Measurements from ENCODE around the gene SLC22A12. TPM values are rescaled to one million over a fixed set of nuclear protein-coding genes. Genes with fewer than 3 reads are reported as not detected.

SLC22A12 gene
- total RNA-seq, 1 donor from 2014 or later, result not detected

DNA sequence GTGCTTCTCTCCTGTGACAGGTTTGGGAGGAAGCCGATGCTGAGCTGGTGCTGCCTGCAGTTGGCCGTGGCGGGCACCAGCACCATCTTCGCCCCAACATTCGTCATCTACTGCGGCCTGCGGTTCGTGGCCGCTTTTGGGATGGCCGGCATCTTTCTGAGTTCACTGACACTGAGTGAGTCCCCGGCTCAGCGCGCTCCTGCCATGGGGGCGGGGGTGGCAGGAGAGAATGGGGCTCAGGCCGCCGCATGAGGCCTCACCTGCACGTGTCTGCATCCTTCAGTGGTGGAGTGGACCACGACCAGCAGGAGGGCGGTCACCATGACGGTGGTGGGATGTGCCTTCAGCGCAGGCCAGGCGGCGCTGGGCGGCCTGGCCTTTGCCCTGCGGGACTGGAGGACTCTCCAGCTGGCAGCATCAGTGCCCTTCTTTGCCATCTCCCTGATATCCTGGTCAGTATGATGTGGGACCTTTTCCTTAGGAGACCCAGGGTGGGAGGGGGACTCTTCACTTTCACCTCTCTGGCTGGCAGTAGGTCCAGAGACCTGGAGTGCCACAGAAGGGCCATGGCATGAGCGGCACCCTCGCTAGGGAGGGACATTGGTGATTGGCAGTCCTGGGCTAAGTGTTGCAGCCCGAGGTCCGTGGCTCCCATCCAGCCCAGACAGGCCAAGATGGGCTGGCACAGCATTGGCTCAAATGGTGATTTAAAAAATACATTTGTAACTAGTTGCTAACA lies 28.9 kb upstream of the SLC22A12 start:
- no peak for ATAC-seq

DNA sequence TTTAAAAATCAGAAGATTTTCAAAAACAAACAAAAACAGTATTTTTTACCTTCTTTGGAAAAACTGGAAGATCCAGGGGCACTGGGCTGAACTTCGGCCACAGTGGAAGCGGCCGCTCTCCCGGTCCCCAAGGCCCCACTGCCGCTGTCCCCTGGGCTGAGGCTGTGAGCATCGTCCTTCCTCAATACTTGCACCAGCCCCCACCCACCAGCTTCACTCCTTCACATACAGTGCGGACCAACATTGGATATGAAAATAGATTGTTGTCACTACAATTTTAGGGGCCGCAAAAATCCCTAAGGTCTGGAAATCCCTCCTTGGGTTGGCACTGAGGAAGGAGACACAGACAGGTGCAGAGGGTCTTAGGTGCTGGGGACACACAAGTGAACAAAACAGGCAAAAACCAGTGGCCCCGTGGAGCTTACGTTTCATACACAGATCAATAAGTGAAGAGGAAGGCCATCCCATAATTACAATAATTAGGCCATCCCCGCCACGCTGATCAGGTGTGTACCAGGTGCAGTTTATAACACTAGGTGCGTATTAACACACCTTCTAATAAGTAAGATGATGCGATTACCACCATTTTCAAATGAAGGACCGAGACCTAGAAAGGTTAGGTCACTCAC lies 28.2 kb upstream of the SLC22A12 start:
- intact Hi-C loops (cut with DNase I), result no loop called here

More for the DNA sequence above, 28.9 kb upstream of the SLC22A12 start:
- intact Hi-C loops (cut with DNase I), result no loop called here
- DNase-seq (ENCODE audit: missing footprints), result no peak

DNA sequence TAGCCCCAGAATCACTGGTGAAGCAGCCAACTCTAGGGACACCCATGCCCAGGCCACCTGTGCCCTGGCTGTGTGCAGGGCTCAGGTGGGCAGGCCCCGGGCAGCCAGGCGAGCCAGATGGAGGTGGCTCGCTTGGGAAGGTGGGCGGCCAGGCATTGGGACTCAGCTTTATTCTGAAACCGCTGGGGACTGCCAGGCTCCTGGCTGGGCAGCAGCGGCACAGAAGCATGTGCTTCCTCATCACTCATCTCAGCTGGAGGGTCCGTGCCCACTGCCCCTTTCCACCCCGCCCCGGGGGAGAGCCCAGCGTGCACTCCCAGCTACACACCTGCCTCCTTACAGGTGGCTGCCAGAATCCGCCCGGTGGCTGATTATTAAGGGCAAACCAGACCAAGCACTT lies 27.1 kb upstream of the SLC22A12 start:
- ATAC-seq (no peak), DNase-seq (ENCODE audit: missing footprints) (no peak)
- intact Hi-C loops (cut with DNase I), result no loop called here

More for the DNA sequence above, 28.2 kb upstream of the SLC22A12 start:
- DNase-seq (ENCODE audit: missing footprints), result no peak
- no peak for ATAC-seq

DNA sequence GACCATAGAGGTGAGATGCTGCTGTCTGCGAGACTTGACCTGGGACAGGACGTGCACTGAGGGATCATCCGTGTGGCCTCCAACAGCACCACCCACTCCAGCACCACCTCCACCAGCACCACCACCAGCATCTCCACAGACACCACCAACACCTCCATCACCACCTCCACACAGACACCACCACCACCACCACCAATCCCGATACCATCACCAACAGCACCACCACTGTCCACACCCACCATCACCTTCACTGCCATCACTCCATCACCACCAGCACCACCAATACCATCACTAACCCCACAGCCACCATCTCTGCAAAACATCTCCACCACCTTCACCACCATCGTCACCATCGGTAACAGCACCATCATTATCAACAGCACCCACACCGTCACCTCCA lies 26.6 kb upstream of the SLC22A12 start:
- intact Hi-C loops (cut with DNase I), result no loop called here
- DNase-seq (ENCODE audit: missing footprints), result no peak
- ATAC-seq, result no peak

DNA sequence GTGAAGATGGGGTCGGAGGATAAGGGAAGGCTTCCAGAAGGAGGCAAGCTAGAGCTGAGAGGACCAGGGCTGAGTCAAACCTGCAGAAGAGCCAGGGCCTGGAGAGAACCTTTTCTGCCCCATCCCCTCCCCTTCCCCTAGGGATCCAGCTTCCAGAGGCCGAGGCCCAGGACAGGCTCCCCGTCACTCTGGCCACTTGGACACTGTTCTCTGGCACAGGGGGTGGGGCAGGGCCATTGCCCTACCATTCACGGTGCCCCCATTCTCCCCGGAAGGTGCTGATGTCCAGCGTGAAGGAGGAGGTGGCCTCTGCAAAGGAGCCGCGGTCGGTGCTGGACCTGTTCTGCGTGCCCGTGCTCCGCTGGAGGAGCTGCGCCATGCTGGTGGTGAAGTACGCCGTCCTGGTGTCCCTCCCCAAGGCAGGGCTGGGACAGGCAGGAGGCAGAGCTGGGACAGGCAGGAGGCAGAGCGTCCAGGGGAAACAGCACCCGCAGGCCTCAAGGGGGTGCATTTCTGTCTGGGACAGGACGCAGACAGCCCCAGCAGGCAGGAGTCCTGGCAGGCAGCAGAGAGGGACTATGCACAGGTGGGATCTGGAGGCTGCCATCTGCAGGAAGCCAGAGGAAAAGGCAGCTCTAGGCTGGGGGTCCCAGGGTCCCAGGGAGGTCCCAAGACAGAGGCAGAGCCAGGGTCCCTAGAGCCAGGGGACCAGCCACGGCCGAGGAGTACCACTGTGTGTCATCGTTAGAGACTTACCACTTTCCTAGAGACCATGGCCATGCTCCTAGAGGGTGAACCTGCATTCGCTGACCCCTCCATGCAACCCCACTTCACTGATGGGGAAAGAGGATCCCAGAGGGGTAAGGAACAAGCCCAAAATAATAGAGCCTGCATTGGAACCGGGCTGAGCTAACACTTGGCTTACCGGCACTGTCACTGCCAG lies 25.8 kb upstream of the SLC22A12 start:
- intact Hi-C loops (cut with DNase I), result no loop called here
- ATAC-seq (no peak), DNase-seq (ENCODE audit: missing footprints) (no peak)

DNA sequence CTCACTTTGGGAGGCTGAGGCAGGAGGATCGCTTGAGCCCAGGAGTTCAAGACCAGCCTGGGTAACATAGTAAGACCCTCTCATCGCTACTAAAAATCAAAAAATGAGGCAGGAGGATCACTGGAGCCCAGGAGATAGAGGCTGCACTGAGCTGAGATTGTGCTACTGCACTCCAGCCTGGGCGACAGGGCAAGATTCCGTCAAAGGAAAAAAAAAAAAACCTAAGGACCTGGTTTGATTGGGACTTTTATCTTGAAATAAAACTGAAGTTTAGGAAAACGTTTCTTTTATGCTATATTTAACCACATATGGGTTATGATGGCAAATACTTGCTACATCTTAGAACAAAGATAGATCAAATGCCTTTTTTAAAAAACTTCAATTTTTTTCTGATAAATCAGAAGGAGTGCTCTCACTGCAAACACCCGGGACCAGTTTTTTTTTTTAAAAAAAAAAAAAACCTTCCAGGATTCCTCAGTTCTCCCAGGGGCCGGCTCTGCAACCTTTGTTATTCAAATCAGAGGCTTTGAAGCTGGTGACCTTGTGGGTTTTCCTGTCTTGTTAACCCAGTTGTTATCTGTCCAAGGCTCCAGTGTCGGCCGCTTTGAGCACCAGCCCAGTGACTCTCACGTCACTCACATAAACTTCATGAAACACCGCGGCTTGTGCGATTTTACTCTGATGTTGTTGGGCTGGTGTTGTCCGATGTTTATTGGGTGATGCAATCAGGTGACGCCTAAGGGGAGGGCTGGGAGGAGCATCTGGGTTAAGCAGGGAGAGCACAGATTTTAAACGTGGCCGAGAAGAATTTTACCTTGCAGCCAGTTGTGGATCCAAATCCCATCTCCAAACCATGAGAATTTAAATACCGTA lies 24.7 kb upstream of the SLC22A12 start:
- ATAC-seq (peak; percentile 51), DNase-seq (ENCODE audit: missing footprints) (no peak)
- intact Hi-C loops (cut with DNase I), result no loop called here

DNA sequence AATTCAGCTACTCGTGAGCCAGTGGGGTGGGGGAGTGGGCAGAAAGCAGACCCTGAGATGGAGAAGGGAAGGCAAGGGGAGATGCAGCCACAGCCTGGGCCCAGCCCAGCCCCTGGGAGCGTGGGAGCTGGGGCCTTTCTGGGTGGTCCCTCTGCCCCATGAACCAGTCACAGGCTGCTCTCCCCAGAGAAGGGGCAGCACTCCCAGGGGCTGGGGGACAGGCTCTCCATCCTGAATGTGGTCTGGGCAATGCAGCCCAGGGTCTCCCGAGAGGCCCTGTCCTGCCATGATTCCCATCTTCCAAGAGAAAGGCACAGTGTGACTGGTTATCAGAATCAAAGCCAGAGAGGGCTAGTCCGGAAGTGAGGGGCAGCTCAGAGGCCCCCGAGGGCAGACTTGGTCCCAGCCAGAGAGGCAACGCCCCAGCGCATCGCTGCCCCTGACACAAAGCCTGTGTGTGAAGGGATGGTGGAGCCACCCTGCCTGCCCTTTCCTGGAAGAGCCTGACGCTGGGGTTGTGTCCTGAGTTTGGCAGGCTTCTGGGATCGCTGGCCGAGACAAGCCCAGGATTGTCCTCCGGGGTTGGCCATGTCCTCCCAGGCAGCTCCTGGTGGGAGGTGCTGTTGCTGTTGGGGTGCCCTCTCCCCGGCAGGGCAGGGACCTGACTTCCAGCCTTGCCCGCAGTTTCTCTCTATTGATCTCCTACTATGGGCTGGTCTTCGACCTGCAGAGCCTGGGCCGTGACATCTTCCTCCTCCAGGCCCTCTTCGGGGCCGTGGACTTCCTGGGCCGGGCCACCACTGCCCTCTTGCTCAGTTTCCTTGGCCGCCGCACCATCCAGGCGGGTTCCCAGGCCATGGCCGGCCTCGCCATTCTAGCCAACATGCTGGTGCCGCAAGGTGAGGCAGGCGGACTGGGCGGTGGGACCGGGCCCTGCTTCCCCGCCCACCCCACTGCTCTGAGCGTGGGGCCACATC lies 23.8 kb upstream of the SLC22A12 start:
- intact Hi-C loops (cut with DNase I), result no loop called here
- DNase-seq (ENCODE audit: missing footprints) (no peak), ATAC-seq (no peak)

DNA sequence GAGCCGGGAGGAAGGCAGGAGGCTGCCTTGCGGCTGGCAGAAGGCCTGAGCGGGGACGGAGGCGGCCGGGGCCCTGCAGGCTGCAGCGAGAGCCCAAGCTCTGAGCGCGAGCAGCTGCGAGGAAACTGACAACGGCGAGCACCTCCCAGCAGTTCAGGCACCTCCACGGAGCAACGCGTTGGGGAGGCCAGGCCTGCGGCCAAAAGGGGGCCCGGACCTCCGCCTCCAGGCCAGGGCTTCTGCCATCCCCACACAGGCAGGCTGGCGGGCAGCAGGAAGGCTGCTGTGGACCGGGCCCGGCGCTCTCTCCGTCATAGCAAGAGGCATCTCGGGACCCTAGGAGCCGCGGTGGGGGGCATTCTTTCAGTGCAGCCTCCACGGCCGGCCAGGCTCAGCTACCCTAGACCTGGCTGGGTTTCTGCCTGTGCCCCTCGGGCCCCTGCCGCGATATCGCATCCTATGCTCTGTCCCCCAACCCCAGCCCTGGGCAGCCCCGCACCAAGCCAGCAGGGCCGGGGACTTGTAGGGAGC lies 22.9 kb upstream of the SLC22A12 start:
- no peak for ATAC-seq
- intact Hi-C loops (cut with DNase I), result no loop called here
- DNase-seq (ENCODE audit: missing footprints), result no peak

DNA sequence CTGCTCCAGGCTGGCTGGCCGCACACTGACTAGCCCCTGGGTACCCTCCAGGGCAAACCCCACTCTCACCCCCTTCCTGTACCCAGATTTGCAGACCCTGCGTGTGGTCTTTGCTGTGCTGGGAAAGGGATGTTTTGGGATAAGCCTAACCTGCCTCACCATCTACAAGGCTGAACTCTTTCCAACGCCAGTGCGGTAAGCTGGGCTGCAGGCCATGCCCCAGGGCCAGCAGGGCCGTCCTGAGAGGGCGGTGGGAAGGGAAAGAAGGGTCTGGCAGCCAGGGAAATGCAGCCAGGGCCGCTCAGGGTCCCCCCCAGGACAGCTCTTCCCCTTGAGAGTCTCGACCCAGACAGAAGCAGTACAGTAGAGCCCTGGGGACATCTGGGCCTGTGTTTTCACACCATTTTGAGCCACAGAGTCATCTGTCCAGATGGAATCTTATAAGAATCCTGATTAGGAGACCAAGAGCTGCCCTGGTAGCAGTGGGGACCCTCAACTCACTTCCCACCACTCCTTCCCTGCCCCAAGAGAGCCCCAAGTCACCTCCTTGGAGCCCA lies 22.4 kb upstream of the SLC22A12 start:
- intact Hi-C loops (cut with DNase I), result no loop called here
- ATAC-seq, result no peak

DNA sequence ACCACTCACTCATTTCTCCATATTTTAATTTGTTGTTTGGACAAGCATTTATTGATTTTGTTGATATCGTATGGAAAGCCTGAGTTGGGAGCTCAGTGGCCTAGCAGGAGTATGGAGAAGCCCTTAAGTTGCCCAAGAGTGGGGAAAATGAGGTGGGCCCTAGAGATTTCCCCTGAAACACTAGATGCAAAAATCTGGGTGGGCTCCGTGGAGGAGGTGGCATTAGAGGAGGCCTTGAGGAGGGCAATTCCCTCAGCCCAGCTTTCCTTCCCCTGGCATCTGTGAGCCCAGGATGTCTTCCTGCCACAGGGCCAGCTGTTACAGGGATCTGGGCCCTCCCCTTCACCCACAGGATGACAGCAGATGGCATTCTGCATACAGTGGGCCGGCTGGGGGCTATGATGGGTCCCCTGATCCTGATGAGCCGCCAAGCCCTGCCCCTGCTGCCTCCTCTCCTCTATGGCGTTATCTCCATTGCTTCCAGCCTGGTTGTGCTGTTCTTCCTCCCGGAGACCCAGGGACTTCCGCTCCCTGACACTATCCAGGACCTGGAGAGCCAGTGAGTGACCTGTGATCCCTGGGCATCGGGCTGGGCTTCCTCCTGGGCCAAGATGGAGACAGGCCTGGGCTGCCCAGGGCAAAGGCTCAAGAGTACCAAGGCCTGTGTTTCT lies 21.6 kb upstream of the SLC22A12 start:
- ATAC-seq, result no peak
- intact Hi-C loops (cut with DNase I), result no loop called here
- DNase-seq (ENCODE audit: missing footprints), result no peak

More for the DNA sequence above, 22.4 kb upstream of the SLC22A12 start:
- no peak for DNase-seq (ENCODE audit: missing footprints)

DNA sequence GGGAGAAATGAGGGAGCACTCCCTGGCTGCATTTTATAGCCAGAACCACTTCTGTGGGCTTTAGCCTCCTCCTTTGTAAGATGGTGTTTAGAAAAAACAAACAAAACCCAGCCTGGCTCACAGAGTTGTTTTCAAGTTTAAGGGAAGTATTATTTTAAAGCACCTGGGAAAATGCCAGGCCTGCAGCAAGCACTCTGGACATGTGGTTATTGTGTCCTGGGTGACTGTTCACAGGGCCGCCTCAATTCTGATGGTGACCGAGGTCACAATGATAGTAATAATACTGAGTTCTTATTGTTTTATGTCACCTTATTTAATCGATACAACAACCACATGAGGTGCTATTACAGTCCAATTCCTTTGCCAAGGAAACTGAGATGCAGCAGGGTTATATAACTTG lies 20.7 kb upstream of the SLC22A12 start:
- ATAC-seq, result no peak
- intact Hi-C loops (cut with DNase I), result no loop called here

DNA sequence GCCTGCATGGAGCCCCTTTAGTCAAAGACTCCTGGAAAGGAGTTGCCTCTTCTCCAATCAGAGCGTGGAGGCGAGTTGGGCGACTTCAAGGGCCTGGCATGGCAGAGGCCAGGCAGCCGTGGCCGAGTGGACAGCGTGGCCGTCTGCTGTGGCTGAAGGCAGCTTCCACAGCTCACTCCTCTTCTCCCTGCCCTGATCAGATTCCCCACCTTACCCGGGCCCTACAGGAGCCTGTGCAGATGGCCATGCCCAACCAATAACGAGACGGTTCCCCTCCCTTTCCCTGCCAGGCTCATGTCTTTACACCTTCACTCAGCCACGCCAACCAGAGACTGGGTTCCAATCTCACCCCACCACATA lies 20.0 kb upstream of the SLC22A12 start:
- ATAC-seq (no peak), DNase-seq (ENCODE audit: missing footprints) (no peak)
- intact Hi-C loops (cut with DNase I), result no loop called here

More for the DNA sequence above, 20.7 kb upstream of the SLC22A12 start:
- no peak for DNase-seq (ENCODE audit: missing footprints)

DNA sequence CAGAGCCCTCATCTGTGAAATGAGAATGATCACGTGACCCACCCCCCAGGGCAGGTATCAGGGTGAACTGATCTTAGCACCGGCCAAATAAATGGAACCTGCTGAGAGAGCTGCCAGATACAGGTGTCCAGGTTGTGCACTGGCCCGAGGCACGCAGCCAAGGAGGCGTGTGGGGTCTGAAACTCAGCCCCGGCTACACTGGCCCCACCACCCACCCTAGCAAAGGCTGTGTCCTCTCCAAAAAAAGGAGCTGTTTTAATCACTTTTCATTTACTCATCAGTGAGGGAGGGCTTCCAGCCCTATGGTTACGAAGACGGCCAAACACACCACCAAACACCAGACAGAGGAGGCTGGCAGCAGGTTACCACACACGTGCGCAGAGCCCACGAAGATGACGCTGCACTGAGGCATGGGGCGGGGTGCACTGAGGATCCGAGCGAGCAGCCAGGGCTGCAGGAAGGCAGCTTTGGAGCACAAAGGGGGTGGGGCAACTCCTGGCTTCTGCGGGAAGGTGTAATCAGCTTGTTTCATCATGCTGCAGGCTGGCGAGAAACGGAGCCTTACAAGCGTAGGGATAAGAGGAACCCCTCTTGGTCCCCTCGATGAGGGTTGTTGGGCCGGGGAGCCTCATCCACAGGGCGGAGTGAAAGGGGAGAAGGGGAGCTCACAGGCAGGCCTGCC lies 19.5 kb upstream of the SLC22A12 start:
- no peak for DNase-seq (ENCODE audit: missing footprints)
- intact Hi-C loops (cut with DNase I), result no loop called here
- no peak for ATAC-seq

DNA sequence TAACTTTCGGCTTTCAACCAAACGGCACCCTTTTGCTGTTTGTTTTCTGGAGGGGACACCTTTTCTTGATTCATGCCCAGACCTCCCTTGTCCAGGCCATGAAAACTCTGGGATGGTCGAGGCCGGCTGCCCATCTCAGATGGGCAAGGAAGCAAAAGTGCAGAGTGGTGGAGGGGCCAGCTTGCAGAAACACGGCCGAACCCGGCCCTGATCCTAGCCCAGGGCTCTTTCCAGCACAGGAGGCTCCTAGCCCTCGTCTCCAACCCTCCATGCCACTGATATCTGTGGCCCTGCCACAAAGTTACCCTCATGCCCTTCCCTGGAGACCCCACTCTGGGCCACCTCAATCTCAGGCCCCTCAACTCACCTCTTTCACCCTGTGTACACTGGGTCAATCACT lies 18.9 kb upstream of the SLC22A12 start:
- intact Hi-C loops (cut with DNase I), result no loop called here
- ATAC-seq (no peak), DNase-seq (ENCODE audit: missing footprints) (no peak)

DNA sequence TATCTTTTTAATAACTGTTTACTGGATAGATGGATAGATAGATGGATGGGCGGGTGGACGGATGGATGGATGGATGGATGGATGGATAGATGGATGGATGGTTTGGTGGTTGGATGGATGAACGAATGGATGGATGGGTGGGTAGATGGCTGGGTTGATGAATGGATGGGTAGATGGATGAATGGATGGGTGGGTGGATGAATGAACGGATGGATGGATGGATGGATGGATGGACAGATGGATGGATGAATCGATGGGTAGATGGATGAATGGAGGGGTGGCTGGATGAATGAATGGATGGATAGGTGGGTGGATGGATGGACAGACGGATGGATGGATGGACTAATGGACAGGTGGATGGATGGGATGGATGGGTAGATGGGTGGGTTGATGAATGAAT lies 13.8 kb upstream of the SLC22A12 start:
- intact Hi-C loops (cut with DNase I), result no loop called here
- DNase-seq (ENCODE audit: missing footprints) (no peak), ATAC-seq (no peak)

DNA sequence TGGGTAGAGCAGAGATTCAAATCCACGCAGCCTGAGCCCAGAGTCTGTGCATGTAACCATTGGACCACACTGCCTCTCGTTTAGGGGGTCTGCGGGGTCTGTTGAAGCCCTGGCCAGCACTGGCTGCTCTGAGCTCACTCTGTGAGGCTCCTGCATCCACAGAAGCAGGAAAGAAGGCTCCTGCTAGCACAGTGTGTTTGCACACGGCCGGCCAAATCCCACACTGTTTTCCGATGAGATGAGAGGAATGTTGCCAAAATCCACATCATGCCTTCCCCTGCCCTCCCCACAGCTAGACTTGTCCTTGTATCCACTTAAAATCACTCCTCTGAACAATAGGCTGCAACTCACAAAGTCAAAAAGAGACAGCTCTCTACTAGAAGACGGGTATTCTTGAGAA lies 10.6 kb upstream of the SLC22A12 start:
- DNase-seq (ENCODE audit: missing footprints) (no peak), ATAC-seq (no peak)
- intact Hi-C loops (cut with DNase I), result no loop called here

All from Right ventricle myocardium inferior (tissue), 1 donor.